ENCODE results near the gene PITX3.

The PITX3 gene

DNA sequence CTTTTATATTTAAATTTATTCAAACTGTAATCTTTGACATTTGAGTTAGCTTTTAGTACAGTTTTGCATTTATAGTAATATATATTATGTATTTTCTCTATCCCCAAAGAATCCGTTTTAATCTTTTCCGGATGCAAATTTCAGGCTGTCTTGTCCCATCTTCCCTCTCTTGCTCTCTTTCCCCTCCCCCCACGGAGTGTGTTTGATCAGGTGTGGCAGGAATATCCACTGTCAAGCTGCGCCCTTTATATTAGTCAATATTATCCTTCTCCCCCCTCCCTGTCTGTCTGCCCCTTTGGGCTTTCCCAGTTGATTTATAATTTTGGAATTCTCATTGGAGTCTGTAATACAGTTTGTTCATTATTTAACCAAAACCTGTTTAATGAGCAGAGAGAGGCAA, 23.1 kb upstream of the PITX3 start (continued):
- TF ChIP-seq, protein P1, sequence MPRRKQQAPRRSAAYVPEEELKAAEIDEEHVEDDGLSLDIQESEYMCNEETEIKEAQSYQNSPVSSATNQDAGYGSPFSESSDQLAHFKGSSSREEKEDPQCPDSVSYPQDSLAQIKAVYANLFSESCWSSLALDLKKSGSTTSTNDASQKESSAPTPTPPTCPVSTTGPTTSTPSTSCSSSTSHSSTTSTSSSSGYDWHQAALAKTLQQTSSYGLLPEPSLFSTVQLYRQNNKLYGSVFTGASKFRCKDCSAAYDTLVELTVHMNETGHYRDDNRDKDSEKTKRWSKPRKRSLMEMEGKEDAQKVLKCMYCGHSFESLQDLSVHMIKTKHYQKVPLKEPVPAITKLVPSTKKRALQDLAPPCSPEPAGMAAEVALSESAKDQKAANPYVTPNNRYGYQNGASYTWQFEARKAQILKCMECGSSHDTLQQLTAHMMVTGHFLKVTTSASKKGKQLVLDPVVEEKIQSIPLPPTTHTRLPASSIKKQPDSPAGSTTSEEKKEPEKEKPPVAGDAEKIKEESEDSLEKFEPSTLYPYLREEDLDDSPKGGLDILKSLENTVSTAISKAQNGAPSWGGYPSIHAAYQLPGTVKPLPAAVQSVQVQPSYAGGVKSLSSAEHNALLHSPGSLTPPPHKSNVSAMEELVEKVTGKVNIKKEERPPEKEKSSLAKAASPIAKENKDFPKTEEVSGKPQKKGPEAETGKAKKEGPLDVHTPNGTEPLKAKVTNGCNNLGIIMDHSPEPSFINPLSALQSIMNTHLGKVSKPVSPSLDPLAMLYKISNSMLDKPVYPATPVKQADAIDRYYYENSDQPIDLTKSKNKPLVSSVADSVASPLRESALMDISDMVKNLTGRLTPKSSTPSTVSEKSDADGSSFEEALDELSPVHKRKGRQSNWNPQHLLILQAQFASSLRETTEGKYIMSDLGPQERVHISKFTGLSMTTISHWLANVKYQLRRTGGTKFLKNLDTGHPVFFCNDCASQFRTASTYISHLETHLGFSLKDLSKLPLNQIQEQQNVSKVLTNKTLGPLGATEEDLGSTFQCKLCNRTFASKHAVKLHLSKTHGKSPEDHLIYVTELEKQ (tag by site-specific recombination; IDR thresholded peaks at IDR 0.05; ENCODE audit: borderline replicate concordance), result no peak
- TF ChIP-seq ZNF112 (tag by site-specific recombination; IDR thresholded peaks at IDR 0.05) (no peak), ZNF23 (tag by site-specific recombination; IDR thresholded peaks at IDR 0.05; ENCODE audit: borderline replicate concordance) (no peak), ZNF366 (tag by site-specific recombination; conservative IDR thresholded peaks at IDR 0.05) (no peak), ZNF266 (tag by site-specific recombination; IDR thresholded peaks at IDR 0.05; ENCODE audit: low read depth) (no peak), KLF16 (tag by site-specific recombination; IDR thresholded peaks at IDR 0.05) (no peak), ZBTB17 (tag by site-specific recombination; IDR thresholded peaks at IDR 0.05) (no peak), SP3 (tag by site-specific recombination; IDR thresholded peaks at IDR 0.05) (no peak), ZNF2 (tag by site-specific recombination; IDR thresholded peaks at IDR 0.05) (no peak)

GRCh38 chr10:102262744-102263370, 21.5 kb upstream of the PITX3 start:
- Histone ChIP-seq H3K4me1 (ENCODE audit: control insufficient read depth, insufficient read depth, low read length) (peaks cover 8% of the 10 kb centered on the region), H3K36me3 (ENCODE audit: control insufficient read depth in 2 of 2, insufficient read depth in 1 of 2, low read length in 2 of 2) (peaks cover 26 to 57% of the 10 kb centered on the region in 2 experiments), H3K9me3 (ENCODE audit: control insufficient read depth, insufficient read depth, low read depth, low read length) (no peaks in the 10 kb centered on the region), H3K27ac (ENCODE audit: extremely low read depth, low read depth, low read length) (no peak overlapping the region), H3K4me3 (ENCODE audit: low read depth, low read length) (no peak overlapping the region)
- CTCF ChIA-PET, result interaction anchor here (2.9 kb wide), 1 partner anchor 31 kb away, joined by 7 read pairs; no protein-coding TSS in a partner anchor
- POLR2A ChIA-PET, result interaction anchor here (0.6 kb wide), 1 partner anchor 927 kb away, joined by 4 read pairs; no protein-coding TSS in a partner anchor
- TF ChIP-seq ZNF16 (tag by site-specific recombination; IDR thresholded peaks at IDR 0.05; ENCODE audit: low read depth), result no peak
- TF ChIP-seq PBX3 (CRISPR knock-in tag; IDR thresholded peaks at IDR 0.05), result no peak
- no peak for TF ChIP-seq ZNF18 (tag by site-specific recombination; IDR thresholded peaks at IDR 0.05)
- TF ChIP-seq, protein P1 (tag by site-specific recombination; IDR thresholded peaks at IDR 0.05; ENCODE audit: borderline replicate concordance), result no peak
- no peak for TF ChIP-seq ZBTB6 (tag by site-specific recombination; IDR thresholded peaks at IDR 0.05)
- no peak for TF ChIP-seq ZFP41 (tag by site-specific recombination; IDR thresholded peaks at IDR 0.05; ENCODE audit: borderline replicate concordance)

Data from HEK293 (cell line).